IgD-negative memory B cell (primary cell): ENCODE results near the gene MAGI1. TPM values are rescaled to one million over a fixed set of nuclear protein-coding genes. Genes with fewer than 3 reads are reported as not detected.

Experiments
- H3K27ac Mint-ChIP-seq, 3 donors: one replicate each; pipeline ENCODE4 v1.8.0; 2020 to 2022; ENCODE audit warnings: mild to moderate bottlenecking in 3 of 3, mixed read lengths in 3 of 3, moderate library complexity in 1 of 3
- H3K27me3 Mint-ChIP-seq: one replicate; pipeline ENCODE4 v1.8.0; 2021; ENCODE audit warnings: mixed read lengths
- H3K36me3 Mint-ChIP-seq: one replicate; pipeline ENCODE4 v1.8.0; 2020; ENCODE audit warnings: mild to moderate bottlenecking, mixed read lengths
- H3K4me1 Mint-ChIP-seq, 3 donors: one replicate each; pipeline ENCODE4 v1.8.0; 2020 to 2022; ENCODE audit warnings: mixed read lengths in 3 of 3, mild to moderate bottlenecking in 1 of 3
- H3K4me3 Mint-ChIP-seq, 4 donors: one replicate each; pipeline ENCODE4 v1.8.0; 2020 to 2022; ENCODE audit warnings: mild to moderate bottlenecking in 4 of 4, mixed read lengths in 4 of 4, moderate library complexity in 3 of 4
- H3K9me3 Mint-ChIP-seq, 3 donors: one replicate each; pipeline ENCODE4 v1.8.0; 2020 to 2021; ENCODE audit warnings: mixed read lengths in 3 of 3, mild to moderate bottlenecking in 1 of 3
- polyA plus RNA-seq: library from polyadenylated mRNA; unstranded; fragments of 300-500 nt; fragmentation: Illumina TruSeq; gene quantifications from one replicate; pipeline ENCODE4 v1.2.3, GENCODE V29; 2021

The MAGI1 gene
- polyA plus RNA-seq, 1 donor from 2014 or later = 1.3 TPM

- Mint-ChIP-seq H3K4me3 (no peak overlapping the region), H3K4me1 (no peaks in the 10 kb centered on the region), H3K27me3 (no peaks in the 10 kb centered on the region), H3K36me3 (peaks cover 2% of the 10 kb centered on the region), H3K9me3 (peaks cover 5 to 19% (median 15%) of the 10 kb centered on the region in 3 donors), H3K27ac (no peak overlapping the region)
Observed at GRCh38 chr3:65653731-65654130, 385.0 kb downstream of the MAGI1 start.

- Mint-ChIP-seq H3K9me3 (peaks cover 10 to 39% (median 10%) of the 10 kb centered on the region in 3 donors), H3K27me3 (no peaks in the 10 kb centered on the region), H3K4me3 (no peak overlapping the region), H3K4me1 (no peaks in the 10 kb centered on the region), H3K27ac (no peak overlapping the region), H3K36me3 (peaks cover 2% of the 10 kb centered on the region)
Observed at GRCh38 chr3:65650247-65650646, 388.5 kb downstream of the MAGI1 start.

DNA sequence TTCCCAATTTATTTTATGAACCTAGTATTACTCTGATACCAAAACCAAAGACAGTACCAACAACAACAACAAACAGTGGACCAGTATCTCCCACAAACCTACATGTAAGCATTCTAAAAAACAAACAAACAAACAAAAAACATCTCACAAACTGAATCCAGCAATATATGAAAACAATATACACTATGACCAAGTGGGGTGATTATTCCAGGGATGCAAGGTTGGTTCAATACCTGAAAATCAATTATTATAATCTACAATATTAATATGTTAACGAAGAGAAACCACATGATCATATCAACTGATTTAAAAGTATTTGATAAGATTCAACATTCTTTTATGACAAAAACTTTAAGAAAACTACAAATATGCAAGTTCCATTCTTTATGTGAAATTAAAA lies 391.3 kb downstream of the MAGI1 start:
- no peak overlapping the region for H3K4me3 Mint-ChIP-seq
- no peaks in the 10 kb centered on the region for H3K4me1 Mint-ChIP-seq
- no peak overlapping the region for H3K27ac Mint-ChIP-seq
- no peaks in the 10 kb centered on the region for H3K27me3 Mint-ChIP-seq
- H3K36me3 Mint-ChIP-seq = peaks cover 4% of the 10 kb centered on the region
- H3K9me3 Mint-ChIP-seq = peaks cover 10 to 39% (median 13%) of the 10 kb centered on the region in 3 donors

DNA sequence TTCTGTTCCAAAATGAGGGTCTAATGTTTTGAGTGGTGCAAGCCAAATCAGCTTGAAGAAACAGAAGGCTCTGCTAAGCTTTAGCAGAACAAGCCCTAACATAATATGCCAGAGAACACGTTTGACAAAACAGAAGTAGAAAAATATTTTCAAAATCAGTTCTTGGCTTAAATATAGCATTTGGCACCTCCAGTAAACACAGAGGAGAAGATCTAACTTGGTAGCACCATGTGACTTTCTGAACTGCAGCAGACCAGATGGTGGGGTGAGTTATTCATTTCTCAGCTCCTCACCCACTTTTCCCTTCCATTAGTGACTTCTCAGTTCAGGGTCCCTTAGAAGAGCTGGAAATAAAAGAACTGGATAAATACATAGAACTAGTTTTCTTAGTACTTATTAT lies 395.8 kb downstream of the MAGI1 start:
- H3K27ac Mint-ChIP-seq = no peak overlapping the region
- peaks cover 0 to 1% (median 0%) of the 10 kb centered on the region in 3 donors for H3K4me1 Mint-ChIP-seq
- H3K36me3 Mint-ChIP-seq = peaks cover 2% of the 10 kb centered on the region
- H3K27me3 Mint-ChIP-seq = no peaks in the 10 kb centered on the region
- no peak overlapping the region for H3K4me3 Mint-ChIP-seq
- peaks cover 3 to 24% (median 13%) of the 10 kb centered on the region in 3 donors for H3K9me3 Mint-ChIP-seq

GRCh38 chr3:65641777-65642176 lies 396.9 kb downstream of the MAGI1 start:
- Mint-ChIP-seq H3K36me3 (peaks cover 2% of the 10 kb centered on the region), H3K27ac (no peak overlapping the region), H3K9me3 (peaks cover 1 to 13% (median 9%) of the 10 kb centered on the region in 3 donors), H3K4me3 (no peak overlapping the region), H3K4me1 (peaks cover 0 to 1% (median 0%) of the 10 kb centered on the region in 3 donors), H3K27me3 (no peaks in the 10 kb centered on the region)

DNA sequence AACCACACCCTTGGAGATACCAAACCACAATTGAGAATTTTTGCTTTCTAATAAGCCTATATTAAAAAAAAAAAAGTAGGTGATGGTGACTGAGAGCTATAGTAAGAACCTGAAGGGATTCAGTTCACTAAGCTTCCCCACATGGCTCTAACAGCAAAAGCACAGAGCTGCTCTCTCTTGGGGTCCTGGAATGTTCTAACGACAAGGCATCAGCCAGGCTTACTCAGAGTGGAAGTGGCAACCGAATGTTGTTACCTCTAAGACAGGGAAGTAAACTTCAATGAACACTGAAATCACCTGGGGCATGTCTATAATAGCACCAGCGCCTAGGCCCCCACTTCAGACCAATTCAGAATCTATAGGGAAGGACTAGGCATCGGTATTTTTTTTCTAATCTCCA lies 397.7 kb downstream of the MAGI1 start:
- Mint-ChIP-seq H3K9me3 (peaks cover 1 to 8% (median 6%) of the 10 kb centered on the region in 3 donors), H3K27ac (no peak overlapping the region), H3K27me3 (no peaks in the 10 kb centered on the region), H3K4me3 (no peak overlapping the region), H3K4me1 (peaks cover 0 to 1% (median 0%) of the 10 kb centered on the region in 3 donors), H3K36me3 (peaks cover 2% of the 10 kb centered on the region)

GRCh38 chr3:65639444-65639843 lies 399.3 kb downstream of the MAGI1 start:
- peaks cover 2% of the 10 kb centered on the region for H3K36me3 Mint-ChIP-seq
- no peaks in the 10 kb centered on the region for H3K27me3 Mint-ChIP-seq
- H3K4me1 Mint-ChIP-seq = peaks cover 0 to 1% (median 0%) of the 10 kb centered on the region in 3 donors
- H3K27ac Mint-ChIP-seq = no peak overlapping the region
- H3K9me3 Mint-ChIP-seq = peaks cover 1 to 9% (median 7%) of the 10 kb centered on the region in 3 donors
- H3K4me3 Mint-ChIP-seq = no peak overlapping the region

GRCh38 chr3:65638301-65638700 lies 400.4 kb downstream of the MAGI1 start:
- H3K27me3 Mint-ChIP-seq = no peaks in the 10 kb centered on the region
- no peak overlapping the region for H3K27ac Mint-ChIP-seq
- peaks cover 1 to 7% (median 6%) of the 10 kb centered on the region in 3 donors for H3K9me3 Mint-ChIP-seq
- H3K36me3 Mint-ChIP-seq = no peaks in the 10 kb centered on the region
- peaks cover 0 to 1% (median 0%) of the 10 kb centered on the region in 3 donors for H3K4me1 Mint-ChIP-seq
- H3K4me3 Mint-ChIP-seq = no peak overlapping the region

- H3K27ac Mint-ChIP-seq = no peak overlapping the region
- H3K36me3 Mint-ChIP-seq = no peaks in the 10 kb centered on the region
- H3K4me3 Mint-ChIP-seq = no peak overlapping the region
- H3K4me1 Mint-ChIP-seq = peaks cover 0 to 3% (median 0%) of the 10 kb centered on the region in 3 donors
- H3K27me3 Mint-ChIP-seq = no peaks in the 10 kb centered on the region
- peaks cover 1 to 7% (median 3%) of the 10 kb centered on the region in 3 donors for H3K9me3 Mint-ChIP-seq
Observed at GRCh38 chr3:65636326-65636725, 402.4 kb downstream of the MAGI1 start.

DNA sequence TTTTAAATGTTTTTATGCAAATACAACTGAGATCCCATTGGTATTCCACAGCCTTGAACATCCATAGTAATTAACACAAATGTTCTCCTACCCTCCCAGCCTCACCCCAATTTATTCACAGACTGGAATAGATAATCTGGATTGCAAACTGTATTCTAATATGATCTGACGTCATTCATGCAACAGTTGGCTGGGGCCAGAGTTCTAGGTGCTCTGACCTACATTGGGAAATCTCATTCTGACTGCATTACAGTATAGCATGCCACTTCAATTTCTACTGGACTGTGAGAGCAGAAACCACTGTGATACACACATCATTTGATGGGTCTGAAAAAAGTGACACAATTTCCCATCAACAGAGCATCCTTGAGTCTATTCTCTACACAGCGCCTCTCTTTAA lies 403.1 kb downstream of the MAGI1 start:
- Mint-ChIP-seq H3K27me3 (no peaks in the 10 kb centered on the region), H3K36me3 (no peaks in the 10 kb centered on the region), H3K27ac (no peak overlapping the region), H3K4me1 (peaks cover 0 to 3% (median 0%) of the 10 kb centered on the region in 3 donors), H3K4me3 (no peak overlapping the region), H3K9me3 (peaks cover 1 to 7% (median 3%) of the 10 kb centered on the region in 3 donors)

- no peaks in the 10 kb centered on the region for H3K36me3 Mint-ChIP-seq
- H3K9me3 Mint-ChIP-seq = peaks cover 0 to 3% (median 0%) of the 10 kb centered on the region in 3 donors
- no peaks in the 10 kb centered on the region for H3K27me3 Mint-ChIP-seq
- H3K4me3 Mint-ChIP-seq = no peak overlapping the region
- H3K27ac Mint-ChIP-seq = no peak overlapping the region
- H3K4me1 Mint-ChIP-seq = peaks cover 0 to 2% (median 0%) of the 10 kb centered on the region in 3 donors
Observed at GRCh38 chr3:65633018-65633638, 405.6 kb downstream of the MAGI1 start.

GRCh38 chr3:65632414-65632813 lies 406.3 kb downstream of the MAGI1 start:
- Mint-ChIP-seq H3K9me3 (peaks cover 0 to 3% (median 0%) of the 10 kb centered on the region in 3 donors), H3K4me3 (no peak overlapping the region), H3K36me3 (no peaks in the 10 kb centered on the region), H3K27me3 (no peaks in the 10 kb centered on the region), H3K4me1 (peaks cover 0 to 2% (median 0%) of the 10 kb centered on the region in 3 donors), H3K27ac (no peak overlapping the region)

- Mint-ChIP-seq H3K4me3 (no peak overlapping the region), H3K4me1 (peaks cover 0 to 2% (median 0%) of the 10 kb centered on the region in 3 donors), H3K27me3 (no peaks in the 10 kb centered on the region), H3K36me3 (no peaks in the 10 kb centered on the region), H3K9me3 (no peaks in the 10 kb centered on the region), H3K27ac (no peak overlapping the region)
Observed at GRCh38 chr3:65628978-65629377, 409.7 kb downstream of the MAGI1 start.

- Mint-ChIP-seq H3K4me1 (no peaks in the 10 kb centered on the region), H3K27me3 (no peaks in the 10 kb centered on the region), H3K27ac (no peak overlapping the region), H3K9me3 (no peaks in the 10 kb centered on the region), H3K36me3 (no peaks in the 10 kb centered on the region), H3K4me3 (no peak overlapping the region)
Observed at GRCh38 chr3:65627062-65627461, 411.7 kb downstream of the MAGI1 start.

DNA sequence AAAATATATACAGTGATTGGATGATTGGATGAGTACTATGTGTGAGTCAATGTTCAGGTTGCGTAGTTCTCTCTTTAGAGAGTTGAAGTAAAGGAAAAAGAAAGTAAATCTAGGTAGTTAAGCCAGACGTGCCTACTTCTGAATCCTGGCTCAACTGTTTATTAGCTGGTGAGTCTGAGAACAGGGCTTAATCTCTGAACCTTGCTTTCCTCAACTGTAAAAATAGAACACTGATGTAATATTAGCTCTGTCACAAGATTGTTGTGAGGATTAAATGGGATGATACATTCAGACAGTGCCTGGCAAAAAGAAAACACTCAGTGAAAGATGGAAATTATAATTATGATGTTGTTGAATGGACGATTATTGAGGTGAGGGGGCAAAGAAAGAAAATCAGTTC lies 413.4 kb downstream of the MAGI1 start:
- Mint-ChIP-seq H3K36me3 (no peaks in the 10 kb centered on the region), H3K9me3 (no peaks in the 10 kb centered on the region), H3K27me3 (no peaks in the 10 kb centered on the region), H3K27ac (no peak overlapping the region), H3K4me1 (no peaks in the 10 kb centered on the region), H3K4me3 (no peak overlapping the region)

GRCh38 chr3:65623362-65623761 lies 415.4 kb downstream of the MAGI1 start:
- Mint-ChIP-seq H3K9me3 (no peaks in the 10 kb centered on the region), H3K27ac (no peak overlapping the region), H3K27me3 (no peaks in the 10 kb centered on the region)

More at GRCh38 chr3:65623362-65623761, 415.4 kb downstream of the MAGI1 start:
- H3K4me3 Mint-ChIP-seq = no peak overlapping the region
- no peaks in the 10 kb centered on the region for H3K4me1 Mint-ChIP-seq
- H3K36me3 Mint-ChIP-seq = no peaks in the 10 kb centered on the region
